Measurements from ENCODE around the gene CTSA. TPM values are rescaled to one million over a fixed set of nuclear protein-coding genes. Genes with fewer than 3 reads are reported as not detected.

Gene CTSA
- total and polyA plus RNA-seq, 9 of the 15 experiments (the other 6 are each of a cell fraction or from before 2014, with no cell fraction given): 8.8 to 61.7 (median 28.3) TPM

DNA sequence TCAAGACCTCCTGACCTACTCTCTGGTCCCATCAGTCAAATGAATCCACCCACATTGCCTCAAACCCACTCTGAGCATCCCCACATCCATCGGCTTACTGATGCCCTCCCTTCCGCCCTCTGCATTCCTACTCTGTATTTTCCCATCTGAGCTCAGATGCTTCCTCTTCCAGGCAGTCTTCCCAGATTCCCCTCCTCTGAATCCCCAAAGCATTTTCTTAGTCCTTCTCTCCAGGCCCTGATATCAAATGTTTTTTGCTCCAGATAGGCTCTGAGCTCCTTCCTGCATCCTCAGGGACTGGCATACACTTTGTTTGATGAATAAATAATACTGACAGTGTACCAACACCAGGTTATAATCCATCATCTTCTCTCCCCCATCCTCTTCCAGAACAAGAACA lies 16.9 kb downstream of the CTSA start (continued):
- TF ChIP-seq NFE2L1 (tag; IDR thresholded peaks at IDR 0.05; ENCODE audit: borderline replicate concordance, low read depth) (no peak), RAD51 (IDR thresholded peaks at IDR 0.05; ENCODE audit: borderline replicate concordance, low read depth) (no peak), ZNF436 (CRISPR knock-in tag; IDR thresholded peaks at IDR 0.05) (0 out of 2 replicates have a peak, but pooled peaks have one; percentile 46), ZFP36 (IDR thresholded peaks at IDR 0.05; ENCODE audit: low read depth, low read length, partially characterized antibody) (peak; percentile 99), EP400 (IDR thresholded peaks at IDR 0.05) (no peak), SMARCA5 (IDR thresholded peaks at IDR 0.05) (peak; percentile 64; the same call in 1 of the 2 replicates), BMI1 (IDR thresholded peaks at IDR 0.05; ENCODE audit: low read length) (no peak), KDM1A (IDR thresholded peaks at IDR 0.05) (peak; percentile 42 to 45; a peak in 3 of 4 replicates)
- TF ChIP-seq, protein P1, sequence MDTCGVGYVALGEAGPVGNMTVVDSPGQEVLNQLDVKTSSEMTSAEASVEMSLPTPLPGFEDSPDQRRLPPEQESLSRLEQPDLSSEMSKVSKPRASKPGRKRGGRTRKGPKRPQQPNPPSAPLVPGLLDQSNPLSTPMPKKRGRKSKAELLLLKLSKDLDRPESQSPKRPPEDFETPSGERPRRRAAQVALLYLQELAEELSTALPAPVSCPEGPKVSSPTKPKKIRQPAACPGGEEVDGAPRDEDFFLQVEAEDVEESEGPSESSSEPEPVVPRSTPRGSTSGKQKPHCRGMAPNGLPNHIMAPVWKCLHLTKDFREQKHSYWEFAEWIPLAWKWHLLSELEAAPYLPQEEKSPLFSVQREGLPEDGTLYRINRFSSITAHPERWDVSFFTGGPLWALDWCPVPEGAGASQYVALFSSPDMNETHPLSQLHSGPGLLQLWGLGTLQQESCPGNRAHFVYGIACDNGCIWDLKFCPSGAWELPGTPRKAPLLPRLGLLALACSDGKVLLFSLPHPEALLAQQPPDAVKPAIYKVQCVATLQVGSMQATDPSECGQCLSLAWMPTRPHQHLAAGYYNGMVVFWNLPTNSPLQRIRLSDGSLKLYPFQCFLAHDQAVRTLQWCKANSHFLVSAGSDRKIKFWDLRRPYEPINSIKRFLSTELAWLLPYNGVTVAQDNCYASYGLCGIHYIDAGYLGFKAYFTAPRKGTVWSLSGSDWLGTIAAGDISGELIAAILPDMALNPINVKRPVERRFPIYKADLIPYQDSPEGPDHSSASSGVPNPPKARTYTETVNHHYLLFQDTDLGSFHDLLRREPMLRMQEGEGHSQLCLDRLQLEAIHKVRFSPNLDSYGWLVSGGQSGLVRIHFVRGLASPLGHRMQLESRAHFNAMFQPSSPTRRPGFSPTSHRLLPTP (IDR thresholded peaks at IDR 0.05; ENCODE audit: borderline replicate concordance, extremely low read depth, insufficient read length): peak; percentile 38
- TF ChIP-seq, protein P2, sequence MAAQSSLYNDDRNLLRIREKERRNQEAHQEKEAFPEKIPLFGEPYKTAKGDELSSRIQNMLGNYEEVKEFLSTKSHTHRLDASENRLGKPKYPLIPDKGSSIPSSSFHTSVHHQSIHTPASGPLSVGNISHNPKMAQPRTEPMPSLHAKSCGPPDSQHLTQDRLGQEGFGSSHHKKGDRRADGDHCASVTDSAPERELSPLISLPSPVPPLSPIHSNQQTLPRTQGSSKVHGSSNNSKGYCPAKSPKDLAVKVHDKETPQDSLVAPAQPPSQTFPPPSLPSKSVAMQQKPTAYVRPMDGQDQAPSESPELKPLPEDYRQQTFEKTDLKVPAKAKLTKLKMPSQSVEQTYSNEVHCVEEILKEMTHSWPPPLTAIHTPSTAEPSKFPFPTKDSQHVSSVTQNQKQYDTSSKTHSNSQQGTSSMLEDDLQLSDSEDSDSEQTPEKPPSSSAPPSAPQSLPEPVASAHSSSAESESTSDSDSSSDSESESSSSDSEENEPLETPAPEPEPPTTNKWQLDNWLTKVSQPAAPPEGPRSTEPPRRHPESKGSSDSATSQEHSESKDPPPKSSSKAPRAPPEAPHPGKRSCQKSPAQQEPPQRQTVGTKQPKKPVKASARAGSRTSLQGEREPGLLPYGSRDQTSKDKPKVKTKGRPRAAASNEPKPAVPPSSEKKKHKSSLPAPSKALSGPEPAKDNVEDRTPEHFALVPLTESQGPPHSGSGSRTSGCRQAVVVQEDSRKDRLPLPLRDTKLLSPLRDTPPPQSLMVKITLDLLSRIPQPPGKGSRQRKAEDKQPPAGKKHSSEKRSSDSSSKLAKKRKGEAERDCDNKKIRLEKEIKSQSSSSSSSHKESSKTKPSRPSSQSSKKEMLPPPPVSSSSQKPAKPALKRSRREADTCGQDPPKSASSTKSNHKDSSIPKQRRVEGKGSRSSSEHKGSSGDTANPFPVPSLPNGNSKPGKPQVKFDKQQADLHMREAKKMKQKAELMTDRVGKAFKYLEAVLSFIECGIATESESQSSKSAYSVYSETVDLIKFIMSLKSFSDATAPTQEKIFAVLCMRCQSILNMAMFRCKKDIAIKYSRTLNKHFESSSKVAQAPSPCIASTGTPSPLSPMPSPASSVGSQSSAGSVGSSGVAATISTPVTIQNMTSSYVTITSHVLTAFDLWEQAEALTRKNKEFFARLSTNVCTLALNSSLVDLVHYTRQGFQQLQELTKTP (IDR thresholded peaks at IDR 0.05; ENCODE audit: low read depth in 1 of 2, partially characterized antibody in 2 of 2): no peak
- TF ChIP-seq, protein P3, sequence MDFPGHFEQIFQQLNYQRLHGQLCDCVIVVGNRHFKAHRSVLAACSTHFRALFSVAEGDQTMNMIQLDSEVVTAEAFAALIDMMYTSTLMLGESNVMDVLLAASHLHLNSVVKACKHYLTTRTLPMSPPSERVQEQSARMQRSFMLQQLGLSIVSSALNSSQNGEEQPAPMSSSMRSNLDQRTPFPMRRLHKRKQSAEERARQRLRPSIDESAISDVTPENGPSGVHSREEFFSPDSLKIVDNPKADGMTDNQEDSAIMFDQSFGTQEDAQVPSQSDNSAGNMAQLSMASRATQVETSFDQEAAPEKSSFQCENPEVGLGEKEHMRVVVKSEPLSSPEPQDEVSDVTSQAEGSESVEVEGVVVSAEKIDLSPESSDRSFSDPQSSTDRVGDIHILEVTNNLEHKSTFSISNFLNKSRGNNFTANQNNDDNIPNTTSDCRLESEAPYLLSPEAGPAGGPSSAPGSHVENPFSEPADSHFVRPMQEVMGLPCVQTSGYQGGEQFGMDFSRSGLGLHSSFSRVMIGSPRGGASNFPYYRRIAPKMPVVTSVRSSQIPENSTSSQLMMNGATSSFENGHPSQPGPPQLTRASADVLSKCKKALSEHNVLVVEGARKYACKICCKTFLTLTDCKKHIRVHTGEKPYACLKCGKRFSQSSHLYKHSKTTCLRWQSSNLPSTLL (IDR thresholded peaks at IDR 0.05): no peak
- TF ChIP-seq, protein P4, sequence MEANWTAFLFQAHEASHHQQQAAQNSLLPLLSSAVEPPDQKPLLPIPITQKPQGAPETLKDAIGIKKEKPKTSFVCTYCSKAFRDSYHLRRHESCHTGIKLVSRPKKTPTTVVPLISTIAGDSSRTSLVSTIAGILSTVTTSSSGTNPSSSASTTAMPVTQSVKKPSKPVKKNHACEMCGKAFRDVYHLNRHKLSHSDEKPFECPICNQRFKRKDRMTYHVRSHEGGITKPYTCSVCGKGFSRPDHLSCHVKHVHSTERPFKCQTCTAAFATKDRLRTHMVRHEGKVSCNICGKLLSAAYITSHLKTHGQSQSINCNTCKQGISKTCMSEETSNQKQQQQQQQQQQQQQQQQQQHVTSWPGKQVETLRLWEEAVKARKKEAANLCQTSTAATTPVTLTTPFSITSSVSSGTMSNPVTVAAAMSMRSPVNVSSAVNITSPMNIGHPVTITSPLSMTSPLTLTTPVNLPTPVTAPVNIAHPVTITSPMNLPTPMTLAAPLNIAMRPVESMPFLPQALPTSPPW (CRISPR knock-in tag; IDR thresholded peaks at IDR 0.05): no peak

All from K562 (cell line).